ENCODE measurements around the gene SPP1.

DNA sequence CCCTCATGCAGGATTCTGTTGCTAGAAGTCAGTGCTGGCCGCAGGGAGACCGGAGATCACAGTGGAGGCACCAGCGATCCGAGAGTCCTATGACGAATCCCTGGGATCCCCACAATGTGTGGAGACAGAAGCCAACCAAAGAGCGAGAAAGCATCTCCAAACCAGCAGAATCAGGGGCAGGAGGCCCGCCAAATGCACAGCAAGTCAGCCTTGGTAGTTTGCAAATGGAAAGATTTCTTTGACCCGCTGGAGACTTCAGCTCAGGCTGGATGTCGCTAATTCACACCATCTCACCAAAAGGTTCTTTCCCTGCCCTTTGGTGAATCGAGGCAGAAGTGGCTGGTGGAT lies 31.4 kb downstream of the SPP1 start:
- TF ChIP-seq CTCF (IDR thresholded peaks at IDR 0.05 in 4 of 5, conservative IDR thresholded peaks at IDR 0.05 in 1 of 5) (no peak), POLR2A (IDR thresholded peaks at IDR 0.05) (no peak)

Data from gastrocnemius medialis (tissue), 4 donors.